ENCODE results near the gene PLK4. TPM values are rescaled to one million over a fixed set of nuclear protein-coding genes. Genes with fewer than 3 reads are reported as not detected.
"Not testable (repeated sequence)": the region's sequence is repeated elsewhere in the genome, so short reads cannot be mapped to it uniquely, and the experiment has no call there.

Gene PLK4
- polyA plus RNA-seq, 4 donors = 17.4 to 26.2 (median 22.2) TPM

- DNase-seq (ENCODE audit: low read depth in 4 of 4, low spot score in 2 of 4) = not testable (repeated sequence)
Measured at GRCh38 chr4:127899682-127900081, 19.0 kb downstream of the PLK4 start.

- DNase-seq (ENCODE audit: low read depth in 4 of 4, low spot score in 2 of 4) = no peak
Measured at GRCh38 chr4:127905029-127905428, 24.3 kb downstream of the PLK4 start.

GRCh38 chr4:127916512-127916911 is 35.8 kb downstream of the PLK4 start:
- no peak for DNase-seq (ENCODE audit: low read depth in 4 of 4, low spot score in 2 of 4)

GRCh38 chr4:127917151-127917550 is 36.5 kb downstream of the PLK4 start:
- DNase-seq (ENCODE audit: low read depth in 4 of 4, low spot score in 2 of 4) = no peak

- no peak for DNase-seq (ENCODE audit: low read depth in 4 of 4, low spot score in 2 of 4)
Measured at GRCh38 chr4:127920521-127920920, 39.8 kb downstream of the PLK4 start.

- no peak for DNase-seq (ENCODE audit: low read depth in 4 of 4, low spot score in 2 of 4)
Measured at GRCh38 chr4:127922226-127922625, 41.5 kb downstream of the PLK4 start.

GRCh38 chr4:127925720-127926119 is 45.0 kb downstream of the PLK4 start:
- not testable (repeated sequence) for DNase-seq (ENCODE audit: low read depth in 4 of 4, low spot score in 2 of 4)

- no peak for DNase-seq (ENCODE audit: low read depth in 4 of 4, low spot score in 2 of 4)
Measured at GRCh38 chr4:127930175-127930574, 49.5 kb downstream of the PLK4 start.

GRCh38 chr4:127931836-127932235 is 51.1 kb downstream of the PLK4 start:
- not testable (repeated sequence) for DNase-seq (ENCODE audit: low read depth in 4 of 4, low spot score in 2 of 4)

- no peak for DNase-seq (ENCODE audit: low read depth in 4 of 4, low spot score in 2 of 4)
Measured at GRCh38 chr4:127936974-127937373, 56.3 kb downstream of the PLK4 start.

Other genes starting within 250 kb of the PLK4 start
- gene INTU, start 247.9 kb upstream of the PLK4 start, polyA plus RNA-seq (ENCODE audit: insufficient read length in 4 of 4) = 10 to 100 TPM; 20.0 to 25.1 (median 23.9) TPM
- under 1 TPM in 2 of 4 donors, not detected in 2; 0.07 to 0.08 TPM for gene SLC25A31, start 150.5 kb upstream of the PLK4 start, polyA plus RNA-seq (ENCODE audit: insufficient read length in 4 of 4)
- gene HSPA4L, start 98.6 kb upstream of the PLK4 start, polyA plus RNA-seq (ENCODE audit: insufficient read length in 4 of 4) = 10 to 100 TPM in 3 of 4 donors, 1 to 10 TPM in 1; 7.4 to 13.7 (median 10.9) TPM
- 10 to 100 TPM; 19.4 to 43.5 (median 26.1) TPM for gene MFSD8, start 84.3 kb downstream of the PLK4 start, polyA plus RNA-seq (ENCODE audit: insufficient read length in 4 of 4)
- 10 to 100 TPM; 10.3 to 22.4 (median 14.0) TPM for gene ABHD18, start 84.5 kb downstream of the PLK4 start, polyA plus RNA-seq (ENCODE audit: insufficient read length in 4 of 4)
- 10 to 100 TPM; 19.9 to 25.4 (median 22.7) TPM for gene LARP1B, start 180.4 kb downstream of the PLK4 start, polyA plus RNA-seq (ENCODE audit: insufficient read length in 4 of 4)

Data from left renal cortex interstitium (tissue), 4 donors.